T1000 (cell line): ENCODE data around the gene SERPINA9.

ENCODE experiments used
- DNase-seq: peaks from one replicate; lab custom pipeline; 2025; ENCODE audit warnings: mixed read lengths; lab: John Stamatoyannopoulos, UW

SERPINA9 gene

GRCh38 chr14:94462763-94463572, 13.0 kb downstream of the SERPINA9 start:
- DNase-seq: no peak

GRCh38 chr14:94462219-94462551, 13.8 kb downstream of the SERPINA9 start:
- no peak for DNase-seq

GRCh38 chr14:94461526-94462218, 14.3 kb downstream of the SERPINA9 start:
- no peak for DNase-seq

GRCh38 chr14:94460631-94461416, 15.2 kb downstream of the SERPINA9 start:
- DNase-seq: no peak

- no peak for DNase-seq
Observed at GRCh38 chr14:94458558-94459205, 17.3 kb downstream of the SERPINA9 start.

GRCh38 chr14:94458096-94458495, 17.9 kb downstream of the SERPINA9 start:
- DNase-seq: no peak

GRCh38 chr14:94455928-94456327, 20.1 kb downstream of the SERPINA9 start:
- DNase-seq: no peak

- DNase-seq: no peak
Observed at GRCh38 chr14:94451826-94452225, 24.2 kb downstream of the SERPINA9 start.

- DNase-seq: no peak
Observed at GRCh38 chr14:94451091-94451771, 24.8 kb downstream of the SERPINA9 start.

GRCh38 chr14:94450722-94451090, 25.3 kb downstream of the SERPINA9 start:
- DNase-seq: no peak

- no peak for DNase-seq
Observed at GRCh38 chr14:94449930-94450329, 26.1 kb downstream of the SERPINA9 start.

- no peak for DNase-seq
Observed at GRCh38 chr14:94448071-94448808, 27.8 kb downstream of the SERPINA9 start.

GRCh38 chr14:94447206-94447605, 28.8 kb downstream of the SERPINA9 start:
- DNase-seq: no peak

- DNase-seq: no peak
Observed at GRCh38 chr14:94446126-94446525, 29.9 kb downstream of the SERPINA9 start.

- no peak for DNase-seq
Observed at GRCh38 chr14:94445003-94445402, 31.0 kb downstream of the SERPINA9 start.

- DNase-seq: no peak
Observed at GRCh38 chr14:94441531-94442205, 34.3 kb downstream of the SERPINA9 start.

- no peak for DNase-seq
Observed at GRCh38 chr14:94441130-94441529, 34.9 kb downstream of the SERPINA9 start.

GRCh38 chr14:94439453-94440057, 36.4 kb downstream of the SERPINA9 start:
- DNase-seq: no peak

GRCh38 chr14:94428610-94429009, 47.4 kb downstream of the SERPINA9 start:
- no peak for DNase-seq

GRCh38 chr14:94427016-94427613, 48.9 kb downstream of the SERPINA9 start:
- no peak for DNase-seq
